ENCODE results near the gene LRMDA.

DNA sequence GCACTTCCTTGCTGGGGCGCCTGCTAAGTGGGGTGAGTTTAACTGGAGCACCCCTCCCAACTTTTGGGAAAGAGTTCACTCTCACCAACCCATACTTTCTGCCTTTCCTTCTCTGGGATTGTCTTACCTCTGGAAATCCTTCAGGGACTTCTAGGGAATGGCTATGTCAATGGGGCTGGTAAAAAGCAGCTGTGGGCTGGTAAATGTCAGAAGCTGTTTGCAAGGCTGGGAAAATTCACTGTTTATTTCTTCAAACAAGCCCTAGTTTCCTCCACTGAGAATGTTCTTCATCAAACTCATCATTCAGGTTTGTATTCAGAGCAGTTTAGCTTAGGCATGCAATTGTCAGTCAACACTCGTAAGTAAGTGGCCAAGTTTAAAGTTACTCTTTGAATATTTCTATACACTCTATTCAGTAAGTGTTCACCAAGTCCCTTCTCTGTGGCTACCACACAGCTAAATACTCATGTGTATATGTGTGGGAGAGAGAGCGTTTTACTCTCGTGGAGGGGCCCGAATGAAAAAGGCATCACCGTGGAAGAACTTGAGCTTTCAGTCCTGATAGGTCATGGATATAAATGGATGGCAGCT, 654.8 kb downstream of the LRMDA start:
- TF ChIP-seq RAD21 (IDR thresholded peaks at IDR 0.05 in 1 of 2, conservative IDR thresholded peaks at IDR 0.05 in 1 of 2; ENCODE audit: low read depth in 2 of 2, low read length in 2 of 2) (no peak), POLR2AphosphoS5 (IDR thresholded peaks at IDR 0.05; ENCODE audit: low read depth, low read length) (no peak), POLR2A (IDR thresholded peaks at IDR 0.05; ENCODE audit: control extremely low read depth in 1 of 2, low read depth in 2 of 2, low read length in 2 of 2) (no peak), JUND (IDR thresholded peaks at IDR 0.05; ENCODE audit: low read length) (no peak), EZH2 (IDR thresholded peaks at IDR 0.05; ENCODE audit: low read depth, low read length, severe bottlenecking) (no peak), GABPA (IDR thresholded peaks at IDR 0.05; ENCODE audit: borderline replicate concordance, insufficient read depth, low read length) (no peak), CHD1 (IDR thresholded peaks at IDR 0.05; ENCODE audit: low read depth, low read length) (no peak), TAF1 (IDR thresholded peaks at IDR 0.05; ENCODE audit: low read depth, low read length) (no peak)
- TF ChIP-seq, protein P1, sequence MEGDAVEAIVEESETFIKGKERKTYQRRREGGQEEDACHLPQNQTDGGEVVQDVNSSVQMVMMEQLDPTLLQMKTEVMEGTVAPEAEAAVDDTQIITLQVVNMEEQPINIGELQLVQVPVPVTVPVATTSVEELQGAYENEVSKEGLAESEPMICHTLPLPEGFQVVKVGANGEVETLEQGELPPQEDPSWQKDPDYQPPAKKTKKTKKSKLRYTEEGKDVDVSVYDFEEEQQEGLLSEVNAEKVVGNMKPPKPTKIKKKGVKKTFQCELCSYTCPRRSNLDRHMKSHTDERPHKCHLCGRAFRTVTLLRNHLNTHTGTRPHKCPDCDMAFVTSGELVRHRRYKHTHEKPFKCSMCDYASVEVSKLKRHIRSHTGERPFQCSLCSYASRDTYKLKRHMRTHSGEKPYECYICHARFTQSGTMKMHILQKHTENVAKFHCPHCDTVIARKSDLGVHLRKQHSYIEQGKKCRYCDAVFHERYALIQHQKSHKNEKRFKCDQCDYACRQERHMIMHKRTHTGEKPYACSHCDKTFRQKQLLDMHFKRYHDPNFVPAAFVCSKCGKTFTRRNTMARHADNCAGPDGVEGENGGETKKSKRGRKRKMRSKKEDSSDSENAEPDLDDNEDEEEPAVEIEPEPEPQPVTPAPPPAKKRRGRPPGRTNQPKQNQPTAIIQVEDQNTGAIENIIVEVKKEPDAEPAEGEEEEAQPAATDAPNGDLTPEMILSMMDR (IDR thresholded peaks at IDR 0.05; ENCODE audit: control extremely low read depth in 1 of 3, insufficient read depth in 1 of 3, low read depth in 1 of 3, low read length in 3 of 3), result no peak
